ENCODE data around the gene SEC11C.

SEC11C gene

GRCh38 chr18:59189008-59189407, 49.3 kb downstream of the SEC11C start:
- TF ChIP-seq ZFX (IDR thresholded peaks at IDR 0.05; ENCODE audit: borderline replicate concordance) = no peak
- TF ChIP-seq, protein P1, sequence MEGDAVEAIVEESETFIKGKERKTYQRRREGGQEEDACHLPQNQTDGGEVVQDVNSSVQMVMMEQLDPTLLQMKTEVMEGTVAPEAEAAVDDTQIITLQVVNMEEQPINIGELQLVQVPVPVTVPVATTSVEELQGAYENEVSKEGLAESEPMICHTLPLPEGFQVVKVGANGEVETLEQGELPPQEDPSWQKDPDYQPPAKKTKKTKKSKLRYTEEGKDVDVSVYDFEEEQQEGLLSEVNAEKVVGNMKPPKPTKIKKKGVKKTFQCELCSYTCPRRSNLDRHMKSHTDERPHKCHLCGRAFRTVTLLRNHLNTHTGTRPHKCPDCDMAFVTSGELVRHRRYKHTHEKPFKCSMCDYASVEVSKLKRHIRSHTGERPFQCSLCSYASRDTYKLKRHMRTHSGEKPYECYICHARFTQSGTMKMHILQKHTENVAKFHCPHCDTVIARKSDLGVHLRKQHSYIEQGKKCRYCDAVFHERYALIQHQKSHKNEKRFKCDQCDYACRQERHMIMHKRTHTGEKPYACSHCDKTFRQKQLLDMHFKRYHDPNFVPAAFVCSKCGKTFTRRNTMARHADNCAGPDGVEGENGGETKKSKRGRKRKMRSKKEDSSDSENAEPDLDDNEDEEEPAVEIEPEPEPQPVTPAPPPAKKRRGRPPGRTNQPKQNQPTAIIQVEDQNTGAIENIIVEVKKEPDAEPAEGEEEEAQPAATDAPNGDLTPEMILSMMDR (IDR thresholded peaks at IDR 0.05) = no peak
- H3K27ac ChIP-seq = no peak overlapping the region

DNA sequence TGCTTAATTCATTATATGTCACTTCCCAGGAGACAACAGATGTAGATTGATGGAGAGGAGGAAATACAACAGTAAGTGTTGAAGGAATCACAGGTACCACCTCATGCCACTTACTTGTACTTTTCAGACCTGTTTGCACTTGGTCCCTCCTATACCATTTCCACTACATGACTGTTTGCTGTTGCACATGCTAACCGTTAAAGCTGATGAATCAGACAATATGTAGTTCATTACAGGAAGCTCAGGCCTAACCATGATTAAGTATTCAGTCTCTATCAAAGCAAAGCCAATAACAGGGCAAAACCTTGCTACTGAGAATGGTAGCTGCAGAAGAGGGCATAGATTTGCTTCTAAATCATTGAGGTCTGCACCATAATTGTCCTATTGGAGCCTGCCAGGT, 50.1 kb downstream of the SEC11C start:
- no peak overlapping the region for H3K27ac ChIP-seq
- no peak for TF ChIP-seq ZFX (IDR thresholded peaks at IDR 0.05; ENCODE audit: borderline replicate concordance)
- TF ChIP-seq, protein P1 (IDR thresholded peaks at IDR 0.05) = no peak

DNA sequence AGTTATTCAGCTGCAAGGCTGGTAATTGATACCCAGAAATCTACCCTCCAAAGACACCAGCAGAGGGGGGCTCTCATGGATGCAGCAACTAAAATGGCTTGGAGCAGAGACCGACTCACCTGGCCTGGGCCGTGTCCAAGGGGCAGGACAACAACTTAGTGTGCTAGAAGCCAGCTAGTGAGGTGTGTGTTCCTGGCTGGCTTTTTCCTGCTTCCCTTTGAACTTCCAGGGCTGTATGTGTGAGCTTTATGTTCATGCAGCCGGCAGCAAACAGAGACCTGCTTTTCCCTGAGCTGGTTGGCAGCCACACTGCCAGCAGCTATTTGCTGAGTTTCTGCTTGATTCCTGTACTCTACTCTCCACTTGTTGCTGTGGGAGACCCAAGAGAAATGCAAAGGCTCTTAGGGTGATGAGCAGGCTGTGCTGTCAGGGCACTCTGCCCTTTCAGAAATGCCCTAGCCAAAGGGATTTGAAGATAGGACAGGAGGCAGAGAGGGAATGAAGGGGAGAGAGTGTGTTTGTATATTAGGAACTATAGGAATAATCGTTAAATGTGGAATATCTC, 56.6 kb downstream of the SEC11C start:
- no peak overlapping the region for H3K27ac ChIP-seq
- TF ChIP-seq ZFX (IDR thresholded peaks at IDR 0.05; ENCODE audit: borderline replicate concordance) = no peak
- TF ChIP-seq, protein P1 (IDR thresholded peaks at IDR 0.05) = no peak

GRCh38 chr18:59197636-59198035, 58.0 kb downstream of the SEC11C start:
- TF ChIP-seq, protein P1 (IDR thresholded peaks at IDR 0.05) = no peak
- TF ChIP-seq ZFX (IDR thresholded peaks at IDR 0.05; ENCODE audit: borderline replicate concordance) = no peak

GRCh38 chr18:59198215-59198614, 58.5 kb downstream of the SEC11C start:
- TF ChIP-seq, protein P1 (IDR thresholded peaks at IDR 0.05) = no peak
- no peak for TF ChIP-seq ZFX (IDR thresholded peaks at IDR 0.05; ENCODE audit: borderline replicate concordance)
- H3K27ac ChIP-seq = no peak overlapping the region

More at GRCh38 chr18:59197636-59198035, 58.0 kb downstream of the SEC11C start:
- no peak overlapping the region for H3K27ac ChIP-seq

- no peak for TF ChIP-seq ZFX (IDR thresholded peaks at IDR 0.05; ENCODE audit: borderline replicate concordance)
- TF ChIP-seq, protein P1 (IDR thresholded peaks at IDR 0.05) = no peak
- no peak overlapping the region for H3K27ac ChIP-seq
These were observed 61.1 kb downstream of the SEC11C start for GRCh38 chr18:59200787-59201186.

DNA sequence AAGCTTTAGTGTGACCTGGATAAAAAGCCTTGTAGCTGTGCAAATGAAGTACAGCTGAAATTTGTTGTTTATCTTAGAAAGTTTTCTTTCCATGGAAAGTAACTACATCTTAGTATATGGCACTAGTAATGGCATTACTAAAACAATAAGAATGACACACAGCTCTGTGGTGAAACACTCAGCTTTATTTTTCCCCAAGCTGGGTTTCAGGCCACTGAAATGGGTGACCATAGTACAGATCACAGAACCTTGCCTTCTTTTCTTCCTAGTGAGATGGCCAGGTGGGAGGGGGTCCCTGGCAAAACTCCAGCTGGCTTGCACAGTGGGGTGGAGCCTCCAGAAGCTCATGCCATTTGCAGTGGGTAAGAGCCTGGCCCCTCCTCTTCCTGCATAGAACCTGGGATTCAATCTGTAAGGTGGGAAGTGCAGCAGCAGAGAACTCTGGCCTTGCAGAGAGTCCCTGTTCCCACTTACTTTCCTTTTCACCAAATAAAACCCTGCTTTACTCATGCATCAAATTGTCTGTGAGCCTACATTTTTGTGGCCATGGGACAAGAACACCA, 62.7 kb downstream of the SEC11C start:
- H3K27ac ChIP-seq = no peak overlapping the region
- no peak for TF ChIP-seq ZFX (IDR thresholded peaks at IDR 0.05; ENCODE audit: borderline replicate concordance)
- TF ChIP-seq, protein P1 (IDR thresholded peaks at IDR 0.05) = no peak
